Measurements from ENCODE around the gene TRMT1.
A peak's percentile ranks its signal among the peaks of the same experiment; 100 is the strongest.

Gene TRMT1

DNA sequence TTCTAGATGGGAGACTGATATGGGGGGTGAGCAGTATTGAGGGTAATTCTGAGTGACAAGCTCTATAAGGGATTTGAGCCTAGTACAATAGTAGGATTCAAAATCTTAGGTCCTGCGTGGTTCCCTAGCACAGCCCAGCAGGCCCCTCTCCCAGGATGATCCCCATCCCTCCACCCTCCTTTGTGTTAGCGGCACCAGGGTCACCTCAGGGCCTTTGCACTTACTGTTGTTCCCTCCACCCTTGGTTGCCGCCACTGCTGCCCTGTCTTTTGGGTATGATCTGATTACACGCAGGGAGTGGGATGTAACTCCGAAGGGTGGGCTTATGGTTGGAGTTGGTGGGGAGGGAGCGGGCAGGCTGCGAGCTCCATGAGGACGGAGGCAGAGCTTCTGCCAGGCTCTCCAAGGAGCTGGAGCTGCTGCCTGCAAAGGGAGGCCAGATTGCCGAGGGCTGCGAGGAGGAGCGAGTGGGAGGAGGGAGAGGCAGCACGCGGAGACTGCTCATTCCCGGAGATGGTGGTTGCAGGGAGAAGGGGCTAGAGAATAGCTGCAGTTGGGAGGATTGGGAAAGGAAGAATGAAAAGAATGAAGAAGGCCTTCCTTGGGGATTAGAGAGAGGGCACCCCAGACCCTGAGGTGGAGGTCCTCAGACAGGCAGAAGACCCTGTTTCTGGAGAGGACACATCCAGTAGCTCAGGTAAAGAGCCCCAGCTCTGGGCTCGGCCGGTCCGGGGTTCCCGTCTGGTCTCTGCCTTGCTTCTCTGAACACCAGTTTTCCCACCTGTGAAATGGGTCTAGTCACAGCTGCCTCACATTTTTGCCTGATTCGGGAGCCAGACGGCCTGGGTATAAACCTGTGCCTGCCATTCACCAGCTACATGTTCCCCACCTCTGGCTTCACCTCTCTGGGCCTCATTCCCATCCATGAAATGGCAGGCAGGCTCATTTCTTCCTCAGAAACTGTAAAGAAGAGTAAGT, 6.7 kb upstream of the TRMT1 start:
- DNase-seq (ENCODE audit: low read depth in 3 of 3) = no peak

DNA sequence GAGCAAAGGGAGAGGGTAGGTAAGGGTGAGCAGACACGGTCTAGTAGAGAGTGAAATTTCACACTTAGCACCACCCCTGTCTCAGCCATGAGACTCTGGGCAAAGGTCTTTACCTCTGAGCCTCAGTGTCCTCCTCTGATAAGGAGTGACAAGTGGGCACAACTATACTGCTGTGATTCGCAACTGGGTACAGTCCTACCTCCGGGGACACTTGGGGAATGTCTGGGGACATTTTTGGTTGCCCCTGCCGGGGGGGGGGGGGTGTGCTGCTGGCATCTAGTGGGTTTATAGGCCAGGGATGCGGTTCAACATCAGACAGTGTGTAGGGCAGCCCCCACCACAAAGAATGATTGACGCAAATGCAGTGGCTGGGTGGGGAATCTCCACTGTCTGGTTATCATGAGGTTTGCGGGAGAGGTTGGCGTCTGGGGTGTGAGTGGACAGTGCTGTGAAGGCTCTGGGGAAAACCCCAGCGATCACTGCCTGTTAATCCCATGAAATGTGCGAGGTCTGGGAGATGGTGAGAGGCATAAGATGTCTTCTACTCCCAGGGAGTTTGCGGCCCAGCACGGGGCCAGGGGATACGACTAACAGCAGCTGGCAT, 5.8 kb upstream of the TRMT1 start:
- DNase-seq (ENCODE audit: low read depth in 3 of 3) = no peak

GRCh38 chr19:13121551-13122274, 5.2 kb upstream of the TRMT1 start:
- DNase-seq (ENCODE audit: low read depth in 3 of 3) = no peak

- no peak for DNase-seq (ENCODE audit: low read depth in 3 of 3)
Observed at GRCh38 chr19:13120817-13121216, 4.3 kb upstream of the TRMT1 start.

- no peak for DNase-seq (ENCODE audit: low read depth in 3 of 3)
Observed at GRCh38 chr19:13120031-13120430, 3.5 kb upstream of the TRMT1 start.

DNA sequence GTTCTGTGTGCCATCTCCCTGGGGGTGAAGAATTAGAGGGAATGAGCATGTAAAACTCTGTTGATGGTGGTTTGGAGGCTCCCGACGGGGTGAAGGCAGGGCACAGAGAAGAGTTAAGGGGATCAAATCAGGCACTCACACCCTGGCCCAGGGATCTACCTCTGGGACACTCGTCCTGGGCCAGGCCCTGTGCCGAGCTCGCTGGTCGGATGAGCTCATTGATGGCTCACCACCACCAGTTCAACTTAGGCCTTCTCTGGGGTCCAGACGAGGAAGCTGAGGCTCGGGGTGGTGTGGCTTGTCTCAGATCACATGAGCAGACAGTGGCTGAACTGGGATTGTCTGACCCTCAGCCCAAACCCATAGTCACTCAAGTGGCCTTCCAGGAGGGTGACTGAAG, 3.1 kb upstream of the TRMT1 start:
- DNase-seq (ENCODE audit: low read depth in 3 of 3) = no peak

DNA sequence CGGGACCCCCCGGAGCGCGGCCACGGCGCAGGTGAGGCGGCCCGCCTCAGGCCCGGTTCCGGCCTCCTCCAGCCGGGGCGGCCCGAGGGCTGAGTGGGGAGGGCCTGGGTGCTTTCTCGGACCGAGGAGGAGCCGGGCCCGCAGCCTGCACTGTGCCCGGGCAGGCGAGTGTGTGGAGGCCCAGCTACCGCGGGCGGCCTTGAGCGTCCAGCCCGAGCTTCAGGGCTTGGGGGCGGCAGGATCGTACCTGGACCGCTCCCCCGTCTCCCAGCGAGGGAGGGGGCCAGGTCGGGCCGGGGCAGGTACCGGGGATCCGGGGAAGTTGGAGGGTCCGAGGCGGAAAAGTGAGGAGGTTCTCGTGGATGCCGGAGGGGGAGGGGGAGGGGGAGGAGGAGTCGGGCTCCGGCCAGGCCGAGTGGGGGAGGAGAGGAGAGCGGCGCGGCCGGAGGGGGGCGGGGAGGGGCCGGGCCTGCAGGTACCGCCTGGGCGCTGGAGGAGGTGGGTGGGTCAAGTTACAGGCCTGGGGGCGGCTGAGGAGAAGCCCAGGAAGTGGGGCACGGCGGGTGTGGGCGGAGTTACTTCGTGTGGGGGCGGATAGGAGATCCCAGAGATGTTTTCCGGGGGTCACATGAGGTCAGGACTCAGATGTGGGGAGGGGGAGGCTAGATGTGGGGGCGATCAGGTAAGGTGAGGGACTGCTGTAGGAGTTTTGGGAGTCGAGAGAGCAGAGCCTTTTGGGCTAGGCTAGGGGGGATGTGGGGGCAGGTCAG, 2.1 kb upstream of the TRMT1 start:
- DNase-seq (ENCODE audit: low read depth in 3 of 3) = no peak

DNA sequence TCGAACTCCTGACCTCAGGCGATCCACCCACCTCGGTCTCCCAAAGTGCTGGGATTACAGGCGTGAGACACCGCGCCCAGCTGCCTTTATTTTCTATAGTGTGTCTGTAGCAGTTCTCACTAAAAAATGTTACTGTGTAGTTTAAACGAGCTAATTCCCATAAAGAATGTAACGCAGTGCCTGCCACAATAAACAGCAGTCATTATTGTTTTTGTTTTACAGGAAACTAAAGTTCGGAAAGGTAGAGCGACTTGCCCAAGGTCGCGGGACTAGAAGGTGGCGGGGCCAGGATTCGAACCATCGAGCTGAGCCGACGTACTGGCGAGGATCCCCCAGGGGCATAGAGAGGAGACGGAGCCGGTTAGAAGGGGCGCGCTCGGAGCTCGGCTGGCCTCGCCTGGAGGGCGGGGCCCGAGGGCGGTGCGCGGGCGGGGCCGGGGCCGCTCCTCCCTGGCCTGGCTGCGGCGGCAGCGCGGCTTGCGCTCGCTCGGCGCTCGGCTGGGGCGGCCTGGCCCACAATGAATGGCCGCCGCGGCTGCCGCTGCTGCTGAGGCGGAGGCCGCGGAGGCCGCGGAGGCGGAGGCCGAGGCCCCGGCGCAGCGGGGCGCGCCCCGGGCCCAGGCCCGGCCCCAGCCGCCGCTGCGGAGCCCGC, 1.4 kb upstream of the TRMT1 start, which contains the start of gene NACC1:
Gene NACC1, plus strand, starts transcription at position 493 of the 652 bp plus-strand sequence. CDS start 16,944 bp downstream, outside the sequence.
- DNase-seq (ENCODE audit: low read depth in 3 of 3) = peak; percentile 85 to 87 (median 87)

DNA sequence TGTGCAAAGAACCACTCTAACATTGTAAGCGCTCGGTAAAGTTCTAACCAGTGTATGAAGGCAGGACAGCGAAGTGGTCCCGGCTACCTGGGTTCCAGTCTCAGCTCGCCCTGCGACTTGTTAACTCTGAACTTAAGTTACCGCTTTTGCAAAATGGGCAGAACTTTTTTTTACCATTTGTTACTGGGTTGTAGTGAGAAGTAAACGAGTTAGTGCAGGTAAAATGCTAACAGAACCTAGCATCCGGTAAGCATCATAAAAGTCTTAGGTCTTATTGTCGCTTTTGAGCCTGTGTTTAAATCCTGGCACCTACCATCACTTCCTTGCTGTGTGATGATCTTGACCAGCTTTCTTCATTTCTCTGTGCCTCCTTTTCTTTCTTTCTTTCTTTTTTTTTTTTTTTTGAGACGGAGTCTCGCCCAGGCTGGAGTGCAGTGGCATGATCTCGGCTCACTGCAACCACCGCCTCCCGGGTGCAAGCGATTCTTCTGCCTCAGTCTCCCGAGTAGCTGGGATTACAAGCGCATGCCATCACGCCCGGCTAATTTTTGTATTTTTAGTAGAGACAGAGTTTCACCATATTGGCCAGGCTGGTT, 734 bp upstream of the TRMT1 start:
- DNase-seq (ENCODE audit: low read depth in 3 of 3) = no peak

DNA sequence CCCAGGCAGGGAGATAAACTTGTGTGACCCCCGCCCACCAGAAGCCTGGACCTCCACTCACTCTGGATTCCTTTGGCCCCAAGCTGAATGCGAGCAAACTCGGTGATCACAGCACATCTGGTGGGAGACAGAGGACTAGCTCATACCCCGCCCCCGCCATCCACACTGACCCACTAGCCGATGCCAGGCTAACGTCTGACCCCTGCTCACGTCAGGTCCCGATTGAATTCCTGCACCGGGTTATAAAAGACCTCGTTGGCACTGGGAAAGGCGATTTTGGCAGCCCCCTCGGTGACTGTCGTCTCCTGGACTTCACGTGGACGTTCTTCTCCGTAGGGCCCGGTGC, 631 bp downstream of the TRMT1 start:
- no peak for DNase-seq (ENCODE audit: low read depth in 3 of 3)

DNA sequence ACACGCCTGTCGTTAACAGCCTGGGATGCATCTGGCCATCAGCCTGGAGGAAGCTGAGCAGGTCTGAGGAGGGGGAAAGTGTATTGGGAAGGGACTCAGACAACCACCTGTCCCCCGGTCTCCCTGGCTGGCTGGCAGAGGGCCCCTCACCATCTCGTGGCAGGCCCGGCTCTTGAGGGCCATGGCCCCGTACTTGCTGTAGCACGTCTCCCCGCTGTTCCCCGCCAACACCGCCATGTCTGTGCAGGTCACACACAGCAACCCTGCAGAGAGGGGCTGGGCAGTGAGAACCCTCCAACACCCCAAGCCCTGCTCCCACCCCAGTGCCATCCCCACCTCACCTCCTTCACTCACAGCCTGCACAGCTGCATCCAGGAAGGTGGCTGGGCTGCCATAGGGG, 4.0 kb downstream of the TRMT1 start:
- DNase-seq (ENCODE audit: low read depth in 3 of 3) = no peak

GRCh38 chr19:13110099-13110610, 6.4 kb downstream of the TRMT1 start:
- no peak for DNase-seq (ENCODE audit: low read depth in 3 of 3)

DNA sequence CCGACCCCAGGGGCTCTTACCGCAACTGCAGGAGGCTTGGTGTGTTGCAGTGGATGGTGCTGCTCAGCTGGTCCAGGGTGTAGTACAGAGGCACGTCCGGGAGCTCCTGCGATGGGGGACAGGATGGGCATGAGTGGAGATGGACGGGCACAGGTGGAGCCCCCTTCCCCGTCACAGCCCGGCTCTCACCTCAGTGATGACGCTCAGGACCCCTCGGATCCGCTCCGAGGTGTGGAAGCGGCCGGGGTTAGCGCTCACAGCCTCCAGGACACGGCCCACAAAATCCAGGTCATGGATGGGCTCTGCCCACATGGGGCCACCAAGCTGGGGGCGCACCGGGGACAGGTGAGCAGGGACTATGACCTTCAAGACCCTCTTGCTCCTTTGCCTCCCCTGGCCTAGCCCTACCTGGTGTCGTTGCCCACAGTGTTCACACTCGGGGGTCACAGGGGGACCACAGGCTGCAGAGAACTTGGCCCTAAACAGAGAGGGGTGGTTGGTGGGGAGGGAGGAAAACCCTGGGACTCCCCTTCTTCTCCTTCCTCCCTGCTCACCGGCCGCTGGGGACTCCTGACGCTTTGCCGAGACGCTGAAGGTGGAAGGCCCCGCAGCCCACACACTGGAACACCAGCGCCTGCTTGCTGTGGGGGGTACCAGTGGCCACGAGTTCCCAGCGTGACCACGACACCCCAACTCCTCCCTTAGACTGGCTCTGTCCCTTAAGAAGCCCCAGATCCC, 7.0 kb downstream of the TRMT1 start:
- DNase-seq (ENCODE audit: low read depth in 3 of 3) = no peak

DNA sequence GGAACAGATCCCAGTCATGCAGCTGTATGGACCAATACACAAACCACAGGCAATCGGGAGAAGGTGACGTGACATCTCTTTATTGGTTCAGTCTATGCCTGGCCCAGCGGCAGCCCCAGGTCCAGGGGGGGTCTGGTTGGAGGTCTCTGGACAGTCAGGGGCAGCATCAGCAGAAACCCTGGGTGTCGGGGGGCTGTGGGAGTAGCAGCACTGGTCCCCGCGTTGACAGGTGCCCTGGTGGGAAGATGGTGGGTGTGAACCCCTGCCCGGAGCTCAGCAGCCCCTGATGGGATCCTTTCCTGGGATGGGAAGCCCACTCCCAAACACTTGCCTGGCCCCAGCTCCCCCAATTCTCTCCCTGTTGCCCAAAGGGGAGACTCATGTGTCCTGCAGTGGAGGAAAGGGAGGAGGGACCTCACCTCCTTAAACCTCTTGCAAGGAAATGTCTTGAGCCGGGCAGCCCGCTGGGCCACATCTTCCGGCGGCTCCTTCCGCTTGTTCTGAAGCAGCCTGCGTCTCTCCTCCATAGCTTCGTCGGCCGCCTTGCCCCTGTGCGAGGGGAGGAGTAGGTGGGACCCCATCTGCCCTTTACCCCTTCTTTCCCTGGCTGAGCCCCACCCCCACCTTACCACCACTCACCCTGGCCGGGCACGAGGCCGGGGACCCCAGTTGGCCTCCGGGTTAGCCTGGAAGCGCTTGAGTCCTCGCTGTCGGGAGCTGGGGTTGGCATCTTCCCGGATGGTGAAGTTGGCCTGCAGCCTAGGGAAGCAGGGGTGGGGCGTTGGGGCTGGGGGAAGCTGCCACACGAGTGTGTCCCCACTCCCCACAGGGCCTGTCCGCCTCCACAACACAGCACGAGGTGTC, 11.5 kb downstream of the TRMT1 start:
- DNase-seq (ENCODE audit: low read depth in 3 of 3) = no peak

DNA sequence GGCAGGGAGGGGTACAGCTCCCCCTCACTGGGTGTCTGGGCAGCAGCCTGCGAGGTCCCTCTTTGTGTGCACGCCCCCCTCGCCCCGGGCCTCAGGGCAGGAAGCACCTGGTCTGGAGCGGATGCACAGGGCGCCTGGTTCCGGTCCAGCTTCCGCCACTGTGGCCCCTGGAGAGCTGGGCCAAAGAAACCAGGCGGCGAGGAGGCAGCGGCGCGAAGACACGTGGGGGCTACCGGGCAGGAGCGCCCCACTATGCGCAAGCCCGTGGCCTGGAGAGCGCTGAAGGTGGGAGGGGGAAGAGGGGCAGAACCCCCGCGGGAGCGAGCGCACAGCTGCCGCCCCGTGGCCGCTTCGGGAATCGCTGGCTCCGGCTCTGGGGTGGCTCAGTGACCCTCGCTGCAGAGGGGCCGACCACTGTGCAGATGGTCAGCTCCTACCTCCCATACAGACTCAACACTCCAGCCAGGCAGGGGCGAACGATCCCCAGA, 12.1 kb downstream of the TRMT1 start:
- peak; percentile 38 to 65 (median 54) for DNase-seq (ENCODE audit: low read depth in 3 of 3)

GRCh38 chr19:13103581-13104359, 12.8 kb downstream of the TRMT1 start:
- no peak for DNase-seq (ENCODE audit: low read depth in 3 of 3)

GRCh38 chr19:13102666-13103580, 13.6 kb downstream of the TRMT1 start, which contains the start of gene LYL1:
Gene LYL1 (minus strand): TSS chr19:13102858. CDS start chr19:13101171, 1,687 bp downstream.
- no peak for DNase-seq (ENCODE audit: low read depth in 3 of 3)

All from stimulated activated CD4-positive, alpha-beta T cell treated with anti-CD3 and anti-CD28 coated beads, TNF-alpha, amount 100 ng/mL, for 48 hours (primary cell).